ENCODE data around the gene PTPRA.

- TF ChIP-seq CTCF (IDR thresholded peaks at IDR 0.05), result no peak
- no peak for TF ChIP-seq POLR2A (IDR thresholded peaks at IDR 0.05; ENCODE audit: low read depth)
- TF ChIP-seq EP300 (IDR thresholded peaks at IDR 0.05), result no peak
These were observed 37.2 kb upstream of the PTPRA start for GRCh38 chr20:2836035-2836434.

All from esophagus muscularis mucosa (tissue), 4 donors.